ENCODE data around the gene C6orf141.

- TF ChIP-seq CTCF (IDR thresholded peaks at IDR 0.05) (no peak), POLR2A (IDR thresholded peaks at IDR 0.05) (no peak)
Observed at GRCh38 chr6:49527320-49527719, 23.1 kb upstream of the C6orf141 start.
